ENCODE results near the gene PYGM. TPM values are rescaled to one million over a fixed set of nuclear protein-coding genes. Genes with fewer than 3 reads are reported as not detected.

PYGM gene
- total RNA-seq, 1 donor from 2014 or later = 4.8 TPM

GRCh38 chr11:64791781-64792291, 32.1 kb upstream of the PYGM start:
- H3K9me3 Mint-ChIP-seq = no peaks in the 10 kb centered on the region
- no peak for TF ChIP-seq CTCF (IDR thresholded peaks at IDR 0.05)
- no peak overlapping the region for H3K4me3 Mint-ChIP-seq
- H3K27me3 Mint-ChIP-seq = no peaks in the 10 kb centered on the region
- no peak overlapping the region for H3K27ac Mint-ChIP-seq
- no peak for DNase-seq
- ChIA-PET CTCF (interaction anchor here (1.3 kb wide), 1 partner anchor 326 kb away, joined by 3 read pairs; the partner anchor contains the start of gene ZNHIT2), POLR2A (interaction anchor here (0.6 to 3.5 kb wide), 3 partner anchors 11 to 925 kb away, joined by 4 to 10 read pairs (median 7); partner anchors contain the start of gene SF1)
- H3K4me1 Mint-ChIP-seq = peaks cover 28% of the 10 kb centered on the region
- peaks cover 67% of the 10 kb centered on the region for H3K36me3 Mint-ChIP-seq (ENCODE audit: low read depth)
- ATAC-seq (ENCODE audit: low read depth) = no peak
- intact Hi-C loops (cut with micrococcal nuclease) = no loop called here

- TF ChIP-seq CTCF (IDR thresholded peaks at IDR 0.05) = no peak
- peaks cover 23% of the 10 kb centered on the region for H3K4me1 Mint-ChIP-seq
- intact Hi-C loops (cut with micrococcal nuclease) = no loop called here
- no peak overlapping the region for H3K4me3 Mint-ChIP-seq
- H3K36me3 Mint-ChIP-seq (ENCODE audit: low read depth) = peaks cover 53% of the 10 kb centered on the region
- peak overlapping the region; percentile 61 for H3K27ac Mint-ChIP-seq
- CTCF ChIA-PET = interaction anchor here (1.3 kb wide), 1 partner anchor 327 kb away, joined by 3 read pairs; the partner anchor contains the start of gene ZNHIT2
- no peak for DNase-seq
- H3K9me3 Mint-ChIP-seq = no peaks in the 10 kb centered on the region
- ATAC-seq (ENCODE audit: low read depth) = no peak
- POLR2A ChIA-PET = interaction anchor here (0.6 kb wide), 1 partner anchor 18 kb away, joined by 4 read pairs; no protein-coding TSS in a partner anchor
- H3K27me3 Mint-ChIP-seq = no peaks in the 10 kb centered on the region
Measured at GRCh38 chr11:64790205-64791095, 30.7 kb upstream of the PYGM start.

GRCh38 chr11:64789331-64790204, 29.8 kb upstream of the PYGM start:
- intact Hi-C loops (cut with micrococcal nuclease) = loop anchor here (5.0 kb wide), 1 partner anchor 223 kb away; the partner anchor contains the start of gene ARL2
- no peak overlapping the region for H3K27ac Mint-ChIP-seq
- no peak for DNase-seq
- no peak overlapping the region for H3K4me3 Mint-ChIP-seq
- TF ChIP-seq CTCF (IDR thresholded peaks at IDR 0.05) = no peak
- H3K9me3 Mint-ChIP-seq = no peaks in the 10 kb centered on the region
- H3K27me3 Mint-ChIP-seq = no peaks in the 10 kb centered on the region
- H3K4me1 Mint-ChIP-seq = peaks cover 23% of the 10 kb centered on the region
- no peak for ATAC-seq (ENCODE audit: low read depth)
- H3K36me3 Mint-ChIP-seq (ENCODE audit: low read depth) = peaks cover 47% of the 10 kb centered on the region
- ChIA-PET POLR2A (interaction anchor here (0.6 to 1.7 kb wide), 2 partner anchors 13 to 472 kb away, joined by 3 to 6 read pairs; partner anchors contain the start of genes MAP4K2 and POLA2), CTCF (interaction anchor here (5.3 kb wide), 1 partner anchor 12 kb away, joined by 29 read pairs; the partner anchor contains the start of gene MAP4K2)

DNA sequence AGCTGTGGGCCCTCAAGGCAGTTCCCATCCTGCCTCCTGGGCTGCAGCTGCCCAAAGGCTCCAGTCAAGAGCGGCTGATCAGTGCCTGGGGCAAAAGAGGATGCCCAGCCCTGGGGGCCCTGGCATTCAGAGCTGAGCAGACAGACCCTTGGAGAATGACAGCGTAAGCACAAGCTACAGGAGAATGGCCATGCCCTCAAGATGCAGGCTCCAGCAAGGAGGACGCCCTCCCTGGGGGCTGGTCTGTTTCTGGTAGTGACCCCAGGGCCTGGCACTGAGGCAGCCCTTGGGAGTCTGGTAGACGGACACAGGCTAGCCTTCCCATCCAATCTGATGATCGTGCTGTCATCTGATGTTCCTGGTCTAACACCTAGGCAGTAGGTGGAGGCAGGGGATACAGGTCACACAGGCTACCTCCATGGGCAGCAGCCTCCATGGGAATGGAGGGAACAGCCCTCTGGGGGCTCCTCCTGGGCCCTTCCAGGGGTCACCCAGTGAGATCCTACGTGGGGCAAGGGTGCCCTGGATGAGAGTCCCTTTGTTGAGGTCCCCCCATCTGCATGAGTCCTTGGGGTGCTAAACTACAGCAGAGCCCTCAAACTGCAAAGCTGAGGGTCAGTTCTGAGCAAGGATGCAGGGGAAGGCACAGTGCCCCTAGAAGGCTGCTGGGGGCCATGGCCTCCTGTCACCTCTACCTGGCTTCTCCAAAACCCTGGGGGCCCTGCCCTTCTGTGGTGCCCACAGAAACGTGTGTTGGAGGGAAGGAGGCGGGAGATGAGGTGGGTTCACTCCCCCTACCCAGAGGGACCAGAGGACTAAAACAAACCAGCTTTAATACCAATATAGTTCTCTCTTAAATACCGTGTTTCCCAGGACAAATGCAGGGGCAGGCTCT, 28.8 kb upstream of the PYGM start:
- Mint-ChIP-seq H3K9me3 (no peaks in the 10 kb centered on the region), H3K36me3 (ENCODE audit: low read depth) (peaks cover 38% of the 10 kb centered on the region), H3K27me3 (no peaks in the 10 kb centered on the region), H3K4me3 (no peak overlapping the region), H3K27ac (no peak overlapping the region), H3K4me1 (peaks cover 17% of the 10 kb centered on the region)
- no peak for DNase-seq
- TF ChIP-seq CTCF (IDR thresholded peaks at IDR 0.05) = no peak
- intact Hi-C loops (cut with micrococcal nuclease) = loop anchor here (5.0 kb wide), 1 partner anchor 224 kb away; the partner anchor contains the start of gene ARL2
- POLR2A ChIA-PET = interaction anchor here (0.5 to 1.7 kb wide), 6 partner anchors 9 to 473 kb away, joined by 3 to 6 read pairs (median 4); partner anchors contain the start of genes MAP4K2 and POLA2
- CTCF ChIA-PET = interaction anchor here (0.6 to 5.3 kb wide), 7 partner anchors 13 to 226 kb away, joined by 3 to 29 read pairs (median 3); partner anchors contain the start of genes MAP4K2 and MEN1
- ATAC-seq (ENCODE audit: low read depth) = no peak

Measured in activated B cell treated with CpG ODN at 0.5 μM for 24 hours (primary cell).